MCF 10A (cell line): ENCODE results near the gene IQSEC1. TPM values are rescaled to one million over a fixed set of nuclear protein-coding genes. Genes with fewer than 3 reads are reported as not detected.

Experiments used
- BruUV-seq: library from RNA; stranded (reverse); fragments of 400-500 nt; replicated peaks from 2 replicates; lab custom pipeline; 2021; lab: Mats Ljungman, UMichigan
- CTCF ChIA-PET: fragments of 300-600 bp; sonication (Branson Sonifier 250); formaldehyde crosslinking; extraction: SDS; loops from one replicate; lab custom pipeline; 2021; ENCODE audit warnings: antibody characterized with exemption, inconsistent platforms; lab: Yijun Ruan, JAX
- POLR2A ChIA-PET: fragments of 300-600, 350-650 bp; sonication (Branson Sonifier 250); formaldehyde crosslinking; extraction: SDS; loops from one replicate; lab custom pipeline; 2020; ENCODE audit warnings: antibody characterized with exemption, inconsistent platforms; lab: Yijun Ruan, JAX
- DNase-seq: peaks from one replicate; pipeline ENCODE4 v3.0.0-alpha.2; 2018; ENCODE audit not compliant: unreplicated experiment
- H3K27ac Mint-ChIP-seq: one replicate; pipeline ENCODE4 v1.8.0; 2022; ENCODE audit warnings: mild to moderate bottlenecking, low read depth, mixed read lengths; ENCODE audit not compliant: unreplicated experiment
- H3K27me3 Mint-ChIP-seq: one replicate; pipeline ENCODE4 v1.8.0; 2022; ENCODE audit warnings: mixed read lengths; ENCODE audit not compliant: insufficient read depth, unreplicated experiment
- H3K36me3 Mint-ChIP-seq: one replicate; pipeline ENCODE4 v1.8.0; 2022; ENCODE audit warnings: mild to moderate bottlenecking, moderate library complexity, mixed read lengths; ENCODE audit not compliant: insufficient read depth, unreplicated experiment
- H3K4me1 Mint-ChIP-seq: one replicate; pipeline ENCODE4 v1.8.0; 2022; ENCODE audit warnings: mixed read lengths; ENCODE audit not compliant: insufficient read depth, unreplicated experiment
- H3K4me3 Mint-ChIP-seq: one replicate; pipeline ENCODE4 v1.8.0; 2022; ENCODE audit warnings: mild to moderate bottlenecking, moderate library complexity, mixed read lengths; ENCODE audit not compliant: unreplicated experiment
- H3K9me3 Mint-ChIP-seq: one replicate; pipeline ENCODE4 v1.8.0; 2022; ENCODE audit warnings: mixed read lengths; ENCODE audit not compliant: unreplicated experiment
- CTCF ChIP-seq: fragments of 200-600 bp; IDR thresholded peaks from one replicate; pipeline ENCODE4 v1.8.0; 2022; ENCODE audit warnings: antibody characterized with exemption, mild to moderate bottlenecking; ENCODE audit not compliant: unreplicated experiment
- intact Hi-C: fragments of 100-400 bp; cut with micrococcal nuclease; formaldehyde crosslinking; loops from 2 replicates; pipeline ENCODE4 v1.14.1; 2022
- total RNA-seq: library from RNA; stranded (reverse); gene quantifications from 2 replicates; pipeline ENCODE4 v1.2.3, GENCODE V29; 2022

Gene IQSEC1
- total RNA-seq, 1 experiment from 2014 or later: 18.7 TPM

DNA sequence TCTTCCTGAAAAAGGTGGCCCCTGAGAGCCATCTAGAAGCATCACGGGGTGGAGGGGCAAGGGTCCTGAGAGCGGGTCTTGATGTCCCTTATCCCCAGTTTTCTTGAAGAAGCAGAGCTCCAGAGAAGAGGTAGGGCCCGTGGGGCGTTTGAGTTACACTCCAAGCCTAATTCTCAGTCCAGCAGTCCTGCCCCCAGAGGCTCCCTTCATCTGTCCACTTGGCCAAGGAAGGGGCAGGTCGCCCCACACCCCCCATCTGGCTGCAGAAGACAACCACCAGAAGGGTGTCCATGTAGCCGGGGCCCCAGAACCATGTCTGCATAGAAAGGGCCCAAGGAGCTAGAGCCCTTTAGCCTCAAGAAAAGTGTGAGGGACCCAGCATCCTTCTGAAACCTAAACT, 206.4 kb downstream of the IQSEC1 start:
- H3K27ac Mint-ChIP-seq: no peak overlapping the region
- no TSS peak for BruUV-seq
- peaks cover 31% of the 10 kb centered on the region for H3K27me3 Mint-ChIP-seq
- H3K36me3 Mint-ChIP-seq: no peaks in the 10 kb centered on the region
- no peak for TF ChIP-seq CTCF
- peaks cover 18% of the 10 kb centered on the region for H3K9me3 Mint-ChIP-seq
- H3K4me1 Mint-ChIP-seq: peaks cover 8% of the 10 kb centered on the region
- POLR2A ChIA-PET: interaction anchor here (0.7 to 1.2 kb wide), 2 partner anchors 24 to 158 kb away, joined by 3 read pairs; no protein-coding TSS in a partner anchor
- CTCF ChIA-PET: interaction anchor here (0.6 to 4.1 kb wide), 6 partner anchors 10 to 535 kb away, joined by 3 to 27 read pairs (median 4); partner anchors contain the start of gene RPL32
- no peak for DNase-seq
- intact Hi-C loops: loop anchor here (10.0 kb wide), 1 partner anchor 788 kb away; no protein-coding TSS in a partner anchor
- no peak overlapping the region for H3K4me3 Mint-ChIP-seq

DNA sequence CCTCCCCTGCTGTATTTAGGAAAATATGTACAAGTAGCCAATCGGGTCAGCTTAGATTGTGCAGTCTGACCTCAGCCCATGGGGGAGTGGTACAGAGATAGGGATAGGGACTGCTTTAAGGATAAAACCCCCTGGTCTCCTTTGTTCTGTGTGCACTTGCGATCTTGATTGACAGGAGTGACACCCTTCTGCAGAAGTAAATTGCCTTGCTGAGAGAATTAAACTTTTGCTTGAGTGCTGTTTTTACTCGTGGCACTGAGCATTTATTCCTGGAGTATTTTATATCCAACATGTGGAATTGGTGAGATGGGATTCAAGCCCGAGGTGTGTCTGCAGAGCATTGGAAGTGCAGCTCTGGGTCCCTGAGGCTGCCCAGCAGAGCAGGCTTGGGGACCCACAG, 208.0 kb downstream of the IQSEC1 start:
- Mint-ChIP-seq H3K36me3 (no peaks in the 10 kb centered on the region), H3K4me1 (peaks cover 8% of the 10 kb centered on the region), H3K4me3 (no peak overlapping the region), H3K27me3 (peaks cover 15% of the 10 kb centered on the region), H3K9me3 (peaks cover 18% of the 10 kb centered on the region), H3K27ac (no peak overlapping the region)
- POLR2A ChIA-PET: interaction anchor here (0.6 kb wide), 1 partner anchor 539 kb away, joined by 4 read pairs; no protein-coding TSS in a partner anchor
- intact Hi-C loops: loop anchor here (10.0 kb wide), 1 partner anchor 790 kb away; no protein-coding TSS in a partner anchor
- CTCF ChIA-PET: interaction anchor here (0.5 to 1.6 kb wide), 2 partner anchors 24 to 56 kb away, joined by 3 to 6 read pairs; partner anchors contain the start of gene RPL32
- no peak for DNase-seq
- BruUV-seq: no TSS peak
- no peak for TF ChIP-seq CTCF

- POLR2A ChIA-PET: no interaction called here
Measured at GRCh38 chr3:12862387-12862786, 210.8 kb downstream of the IQSEC1 start.

More at GRCh38 chr3:12862387-12862786, 210.8 kb downstream of the IQSEC1 start:
- intact Hi-C loops: loop anchor here (10.0 kb wide), 1 partner anchor 792 kb away; no protein-coding TSS in a partner anchor
- Mint-ChIP-seq H3K9me3 (peaks cover 18% of the 10 kb centered on the region), H3K36me3 (no peaks in the 10 kb centered on the region), H3K4me3 (no peak overlapping the region), H3K27me3 (peaks cover 13% of the 10 kb centered on the region), H3K4me1 (no peaks in the 10 kb centered on the region), H3K27ac (no peak overlapping the region)
- no TSS peak for BruUV-seq
- no peak for TF ChIP-seq CTCF
- DNase-seq: no peak
- CTCF ChIA-PET: interaction anchor here (1.2 to 1.7 kb wide), 2 partner anchors 21 to 29 kb away, joined by 4 to 12 read pairs; partner anchors contain the start of gene RPL32
